GM21447 (cell line): ENCODE results near the gene PRKCH.

Experiments
- ATAC-seq: cut with Tn5 transposase; IDR thresholded peaks from one replicate; pipeline ENCODE4 v1.9.1; 2021; ENCODE audit not compliant: unreplicated experiment

The PRKCH gene

GRCh38 chr14:61540931-61541330 lies 219.6 kb downstream of the PRKCH start:
- ATAC-seq: no peak

- no peak for ATAC-seq
Observed at GRCh38 chr14:61542848-61543790, 221.7 kb downstream of the PRKCH start.

GRCh38 chr14:61543946-61544345 lies 222.6 kb downstream of the PRKCH start:
- ATAC-seq: no peak

GRCh38 chr14:61544448-61545330 lies 223.3 kb downstream of the PRKCH start:
- no peak for ATAC-seq

GRCh38 chr14:61545726-61546455 lies 224.5 kb downstream of the PRKCH start:
- no peak for ATAC-seq

- no peak for ATAC-seq
Observed at GRCh38 chr14:61547186-61548069, 226.0 kb downstream of the PRKCH start.

GRCh38 chr14:61549425-61549824 lies 228.0 kb downstream of the PRKCH start:
- ATAC-seq: no peak

- ATAC-seq: no peak
Observed at GRCh38 chr14:61551384-61551783, 230.0 kb downstream of the PRKCH start.

GRCh38 chr14:61552241-61552640 lies 230.9 kb downstream of the PRKCH start:
- no peak for ATAC-seq

- no peak for ATAC-seq
Observed at GRCh38 chr14:61553730-61554641, 232.6 kb downstream of the PRKCH start.

- no peak for ATAC-seq
Observed at GRCh38 chr14:61555056-61555838, 233.9 kb downstream of the PRKCH start.

GRCh38 chr14:61556455-61556854 lies 235.1 kb downstream of the PRKCH start:
- no peak for ATAC-seq

- no peak for ATAC-seq
Observed at GRCh38 chr14:61557262-61557661, 235.9 kb downstream of the PRKCH start.

- ATAC-seq: no peak
Observed at GRCh38 chr14:61557854-61558253, 236.5 kb downstream of the PRKCH start.

GRCh38 chr14:61558271-61558670 lies 236.9 kb downstream of the PRKCH start:
- no peak for ATAC-seq

- no peak for ATAC-seq
Observed at GRCh38 chr14:61559641-61560201, 238.3 kb downstream of the PRKCH start.

GRCh38 chr14:61560323-61560722 lies 238.9 kb downstream of the PRKCH start:
- no peak for ATAC-seq

- no peak for ATAC-seq
Observed at GRCh38 chr14:61561104-61561503, 239.7 kb downstream of the PRKCH start.
